Suppressor macrophage (primary cell): Measurements from ENCODE around the gene ADAMTSL1.

Experiments used
- DNase-seq, 4 experiments: peaks; one replicate each; pipeline ENCODE4 v3.0.0-alpha.2; 2020 to 2022

The ADAMTSL1 gene

GRCh38 chr9:18467696-18468095 lies 6.3 kb upstream of the ADAMTSL1 start:
- no peak for DNase-seq

DNA sequence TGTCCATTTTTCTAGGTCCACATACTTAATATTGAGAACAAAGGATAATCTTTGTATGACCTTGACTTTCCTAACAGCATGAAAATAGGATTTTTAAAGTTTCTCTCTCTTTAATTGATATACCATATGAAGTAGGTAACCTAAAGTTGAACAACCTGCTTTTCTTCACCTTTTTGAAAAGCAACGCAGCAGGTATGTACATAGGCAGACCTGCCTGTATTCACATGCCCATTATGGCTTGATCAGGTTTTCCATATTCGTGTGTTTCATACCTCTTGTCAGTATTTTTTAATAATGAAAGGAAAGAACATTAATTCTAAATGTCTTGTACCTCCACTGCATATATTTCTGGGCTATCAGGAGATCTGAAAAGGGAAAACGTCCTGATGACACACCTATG lies 1.5 kb upstream of the ADAMTSL1 start:
- DNase-seq: no peak

DNA sequence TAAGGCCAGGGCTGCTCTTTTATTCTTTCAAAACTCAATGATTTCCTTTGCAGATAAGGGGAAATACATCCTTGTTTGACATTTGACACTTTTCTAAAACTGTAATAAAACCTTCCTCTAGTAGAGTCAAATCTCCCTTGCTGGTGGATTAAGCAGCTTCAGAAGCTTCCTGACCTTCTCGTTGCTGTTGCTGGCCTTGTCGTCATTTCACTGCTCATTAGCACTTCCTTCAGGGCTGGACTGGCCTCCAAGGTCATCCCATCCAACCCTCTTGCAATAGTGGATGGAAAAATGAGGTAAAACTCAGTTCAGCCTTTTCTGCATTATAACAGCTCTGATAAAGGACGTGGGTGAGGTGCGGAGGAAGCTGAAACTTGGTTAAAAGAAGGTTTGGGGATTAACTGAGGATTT lies 1.1 kb upstream of the ADAMTSL1 start:
- DNase-seq: no peak

DNA sequence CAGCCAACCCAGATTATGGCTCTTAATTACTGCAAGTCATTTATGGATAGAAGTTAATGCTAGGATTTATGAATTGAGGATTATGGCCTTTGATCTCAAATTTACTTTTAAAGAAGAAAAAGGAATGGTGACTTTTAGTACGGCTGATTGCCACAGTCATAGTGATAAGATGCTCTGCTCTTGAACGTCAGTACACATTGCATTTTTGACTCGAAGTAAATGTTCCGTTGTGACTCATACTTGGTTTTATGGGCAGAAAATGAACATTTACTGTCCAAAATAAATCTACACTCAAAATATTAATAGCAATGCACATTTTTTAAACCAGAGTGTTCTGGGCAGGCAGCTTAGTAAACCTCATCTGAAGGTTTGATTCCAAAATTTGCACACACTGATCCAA lies 830 bp downstream of the ADAMTSL1 start:
- DNase-seq: no peak

- no peak for DNase-seq
These were observed 3.2 kb downstream of the ADAMTSL1 start for GRCh38 chr9:18477121-18477660.

GRCh38 chr9:18477719-18478118 lies 3.8 kb downstream of the ADAMTSL1 start:
- DNase-seq: no peak

DNA sequence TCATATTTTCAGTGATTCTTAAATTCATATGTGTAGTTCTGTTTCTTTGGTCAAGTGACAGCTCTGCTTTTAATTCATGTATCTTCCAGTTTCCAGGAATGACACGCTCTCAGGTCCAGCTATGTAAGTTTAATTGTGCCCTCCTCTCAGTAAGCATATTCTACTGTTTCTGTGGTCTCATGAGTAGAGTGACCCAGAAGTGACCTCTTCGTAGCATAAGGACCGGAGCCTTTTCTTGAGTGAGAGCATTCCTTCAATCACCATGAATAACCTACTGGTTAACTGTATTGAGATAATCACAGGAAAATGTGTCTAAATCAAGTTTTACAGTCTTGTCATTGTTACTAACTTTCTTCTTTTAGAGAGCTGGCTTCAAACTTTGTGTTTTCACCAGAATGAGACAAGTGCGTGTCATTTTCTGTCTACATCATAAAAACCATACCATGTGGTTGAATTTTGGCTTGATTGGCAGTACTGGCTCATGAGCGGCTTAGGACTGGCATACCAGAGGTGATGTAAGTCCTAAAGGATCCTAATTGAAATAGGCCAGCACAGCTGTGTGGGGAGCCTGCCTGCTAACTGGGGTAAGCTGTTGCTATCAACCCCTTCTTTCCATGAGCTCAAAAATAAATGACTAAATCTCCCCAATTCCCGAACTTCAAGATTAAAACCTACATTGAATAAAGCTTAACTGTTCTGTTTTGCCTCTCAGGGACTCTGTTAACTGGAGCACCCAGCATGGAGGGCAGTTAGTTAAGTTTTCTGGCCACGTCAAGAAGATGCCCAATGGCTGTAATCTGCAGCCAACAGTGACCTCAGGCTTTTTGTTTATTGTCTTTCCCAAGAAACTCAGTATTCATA lies 4.8 kb downstream of the ADAMTSL1 start:
- DNase-seq: no peak

- DNase-seq: no peak
These were observed 5.5 kb downstream of the ADAMTSL1 start for GRCh38 chr9:18479405-18479804.

GRCh38 chr9:18480662-18481093 lies 6.7 kb downstream of the ADAMTSL1 start:
- no peak for DNase-seq

- no peak for DNase-seq
These were observed 8.4 kb downstream of the ADAMTSL1 start for GRCh38 chr9:18482371-18482770.

GRCh38 chr9:18485714-18486113 lies 11.8 kb downstream of the ADAMTSL1 start:
- DNase-seq: no peak

GRCh38 chr9:18487611-18488010 lies 13.7 kb downstream of the ADAMTSL1 start:
- no peak for DNase-seq

- DNase-seq: no peak
These were observed 14.9 kb downstream of the ADAMTSL1 start for GRCh38 chr9:18488886-18489285.

DNA sequence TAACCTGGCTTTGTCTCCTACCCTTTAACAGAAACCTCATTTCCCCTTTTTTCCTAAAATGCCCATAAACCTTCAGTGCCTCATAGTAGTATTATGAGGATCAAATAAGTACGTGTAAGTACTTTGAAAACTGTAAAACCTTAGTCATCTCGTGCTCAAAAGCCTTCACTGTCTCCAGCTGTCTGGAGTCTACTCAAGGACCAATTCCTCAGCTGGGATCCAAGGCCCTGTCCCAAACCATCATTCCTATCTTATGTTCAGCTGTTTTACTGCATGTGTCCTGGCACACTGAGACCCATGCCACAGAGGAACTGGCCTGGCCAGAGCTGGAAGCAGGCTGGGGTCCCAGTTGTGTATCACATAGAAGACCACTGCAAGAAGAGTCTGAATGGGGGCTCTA lies 15.9 kb downstream of the ADAMTSL1 start:
- DNase-seq: no peak

DNA sequence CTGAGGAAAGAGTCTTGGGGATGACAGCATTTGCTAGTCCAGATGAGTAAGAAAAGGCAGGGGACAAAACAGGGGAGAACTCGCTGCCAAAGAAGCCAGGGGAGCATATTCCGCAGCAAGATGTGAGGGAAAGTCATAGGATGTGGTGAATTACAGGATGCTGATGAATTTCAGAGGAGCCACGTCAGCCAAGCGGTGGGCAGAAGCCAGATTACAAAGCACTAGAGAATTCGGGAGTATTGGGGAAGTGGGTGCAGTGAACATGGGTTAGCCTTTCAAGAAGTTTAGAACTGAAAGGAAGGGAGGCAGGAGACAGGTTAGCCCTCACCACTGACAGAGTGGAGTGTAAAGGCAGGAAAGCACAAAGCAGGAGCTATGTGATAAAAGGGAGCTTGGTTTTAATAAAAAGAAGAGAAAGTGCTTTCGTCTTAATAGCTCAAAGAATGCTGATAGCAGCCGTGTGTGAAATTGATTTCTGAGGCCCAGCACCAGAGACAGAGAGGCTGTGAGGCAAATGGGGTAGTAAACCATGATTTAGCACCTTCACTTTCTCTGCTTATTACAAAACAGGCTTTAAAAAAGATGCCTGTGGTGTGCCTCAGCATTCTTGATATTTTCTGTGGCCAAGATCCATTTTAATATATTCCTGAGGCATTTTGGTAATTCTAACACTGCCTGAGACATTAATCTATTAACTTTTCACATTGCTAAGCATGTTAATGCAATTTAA lies 16.9 kb downstream of the ADAMTSL1 start:
- DNase-seq: no peak

DNA sequence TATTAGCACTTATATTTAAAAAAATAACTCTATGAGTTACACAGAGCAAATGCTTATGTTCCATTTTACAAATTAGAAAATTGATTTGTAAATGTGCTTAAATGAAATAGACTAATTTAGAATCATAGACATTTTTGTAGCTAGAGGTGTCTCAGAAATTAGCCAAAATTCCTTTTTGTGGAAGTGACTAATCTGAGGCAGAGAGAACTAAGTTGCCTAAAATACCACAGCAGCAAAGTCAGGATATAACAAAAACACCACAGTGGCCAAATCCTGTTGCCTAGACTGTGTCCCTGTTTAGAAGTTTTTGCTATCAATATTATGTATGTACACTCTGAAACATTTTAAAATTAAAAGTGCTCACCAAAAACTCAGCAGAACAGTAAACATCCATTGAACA lies 18.7 kb downstream of the ADAMTSL1 start:
- DNase-seq: no peak

DNA sequence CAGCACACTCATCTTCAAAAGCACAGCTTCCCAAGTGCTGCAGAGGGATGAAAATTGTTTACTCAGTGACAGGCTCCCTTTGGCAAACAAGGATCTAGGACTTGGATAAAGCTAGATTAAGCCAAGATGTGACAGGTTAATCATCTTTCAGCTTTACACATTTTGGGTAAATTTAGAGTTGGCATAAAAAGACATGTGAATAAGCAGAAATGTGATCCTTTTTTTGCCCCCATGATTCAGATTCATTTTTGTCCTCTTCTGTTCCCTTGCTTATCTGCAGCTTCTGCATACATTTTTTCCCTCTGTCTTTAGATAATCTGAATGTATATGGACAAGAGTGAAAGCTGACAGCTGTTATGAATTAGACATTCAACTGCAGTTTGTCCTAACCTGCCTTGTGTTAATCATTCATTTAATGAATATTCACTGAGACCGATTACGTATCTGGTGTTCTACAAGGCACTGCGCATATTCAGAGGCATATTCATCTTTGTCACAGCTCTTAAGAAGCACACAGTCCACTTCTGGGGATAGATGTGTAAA lies 19.6 kb downstream of the ADAMTSL1 start:
- no peak for DNase-seq

DNA sequence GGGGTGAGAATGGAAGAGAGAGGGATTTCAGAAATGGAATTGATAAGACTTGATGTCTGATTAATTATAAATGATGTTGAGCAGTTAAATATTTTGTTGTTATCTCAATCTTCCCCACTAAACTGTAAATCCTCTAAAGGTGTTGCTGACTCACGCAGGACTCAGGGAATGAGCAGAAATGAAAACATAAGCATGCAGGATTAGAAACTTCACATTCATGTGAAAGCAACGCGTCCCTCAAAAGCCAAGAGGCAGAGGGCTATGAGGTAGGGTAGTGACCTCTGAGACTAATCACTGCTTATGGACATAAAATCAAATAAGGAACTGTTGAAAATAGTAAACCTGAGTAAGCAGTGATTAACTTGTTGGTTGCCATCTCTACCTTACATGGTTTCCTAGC lies 21.1 kb downstream of the ADAMTSL1 start:
- DNase-seq: no peak

DNA sequence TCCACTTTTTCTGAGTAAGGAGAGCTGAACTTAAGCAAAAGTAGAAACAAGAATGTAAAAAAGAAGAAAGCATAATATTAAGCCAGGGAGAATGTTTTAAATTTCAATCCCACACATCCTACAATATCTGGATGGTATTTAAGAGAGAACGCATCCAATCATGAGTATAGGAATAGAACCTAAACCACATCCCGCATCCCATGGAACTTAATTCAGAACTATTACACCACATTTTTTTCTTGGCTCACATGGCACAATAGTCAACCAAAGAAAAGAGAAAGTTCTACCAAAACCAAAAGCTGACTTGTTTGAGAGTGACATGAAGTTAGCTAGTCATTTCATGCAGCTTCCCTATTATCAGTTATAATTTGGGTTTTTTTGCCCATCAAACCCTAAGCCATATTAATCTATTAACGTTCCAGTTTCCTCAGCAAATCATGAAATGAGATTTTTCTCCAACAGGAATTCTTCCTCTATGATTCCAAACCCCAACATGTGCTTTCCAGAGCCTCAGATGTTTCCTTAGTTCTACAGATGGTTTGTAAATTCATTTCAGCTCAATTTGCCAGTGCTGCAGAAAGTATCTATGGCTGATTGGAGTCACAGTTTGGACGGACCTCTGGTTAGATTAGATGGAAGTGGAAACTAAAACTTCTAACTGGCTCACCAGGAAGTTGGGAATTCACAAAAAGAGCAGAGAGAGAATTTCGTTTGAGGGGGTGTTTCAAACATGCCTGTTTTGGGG lies 22.5 kb downstream of the ADAMTSL1 start:
- DNase-seq: no peak

DNA sequence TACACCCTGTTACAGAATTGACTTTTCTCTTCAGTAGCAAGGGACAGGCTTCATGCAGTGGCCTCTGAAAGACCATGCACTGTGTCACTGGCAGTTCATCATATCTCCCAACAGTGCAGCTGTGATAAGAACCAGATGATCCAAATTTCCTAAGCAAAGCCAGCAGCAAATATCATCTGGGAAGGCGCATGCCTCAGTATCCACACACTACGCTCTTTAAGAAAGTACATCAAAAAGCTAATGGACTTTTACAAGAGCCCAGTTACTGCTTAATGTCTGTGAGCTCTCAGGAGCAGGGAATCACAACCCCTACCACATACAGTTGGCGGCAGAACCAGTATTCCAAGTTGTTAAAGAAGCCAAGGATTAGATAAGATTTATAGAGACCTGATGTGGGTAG lies 25.1 kb downstream of the ADAMTSL1 start:
- DNase-seq: no peak

DNA sequence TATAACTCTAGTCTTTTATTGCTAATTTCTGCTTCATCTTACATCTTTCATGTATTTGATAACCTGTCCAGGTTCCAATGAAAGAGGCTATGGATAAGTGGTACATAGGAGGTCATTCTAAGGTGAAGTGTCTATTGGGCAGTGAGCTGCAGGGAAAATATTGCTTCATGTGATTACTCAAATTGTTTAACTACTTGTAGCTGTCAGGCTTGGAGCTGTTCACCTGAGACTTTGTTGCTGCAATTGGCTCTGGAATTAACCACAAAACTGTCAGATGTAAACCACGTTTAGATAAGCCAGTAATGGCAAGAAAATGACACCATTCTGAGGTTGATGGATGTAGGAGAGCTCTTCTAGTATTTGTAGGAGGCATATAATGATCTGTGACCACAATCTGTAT lies 26.0 kb downstream of the ADAMTSL1 start:
- DNase-seq: no peak

DNA sequence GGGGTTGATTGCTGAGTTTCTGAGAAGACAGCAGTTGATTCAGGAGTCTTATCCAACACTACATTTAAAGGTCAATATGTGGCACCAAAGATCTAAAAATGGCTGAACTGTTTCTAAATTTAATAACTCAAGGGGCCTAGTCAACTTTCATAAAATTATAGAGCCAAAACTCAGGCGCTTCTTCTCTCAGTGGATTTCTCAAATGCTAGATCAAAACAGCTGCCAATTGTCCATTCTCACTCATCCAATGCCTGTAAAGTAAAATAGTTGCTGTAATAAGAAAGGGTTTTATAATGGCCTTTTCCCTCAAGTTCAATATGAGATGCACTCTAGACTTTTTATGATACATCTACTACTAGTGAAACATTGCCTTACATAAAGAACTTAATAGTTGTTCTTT lies 26.5 kb downstream of the ADAMTSL1 start:
- no peak for DNase-seq

GRCh38 chr9:18501949-18502348 lies 28.0 kb downstream of the ADAMTSL1 start:
- DNase-seq: no peak
